CD14-positive monocyte (primary cell): ENCODE data around the gene LRRC49. TPM values are rescaled to one million over a fixed set of nuclear protein-coding genes. Genes with fewer than 3 reads are reported as not detected.

Experiments
- DNase-seq, 3 donors: peaks; one replicate each; pipeline ENCODE4 v3.0.0-alpha.2; 2011 to 2022
- H2AFZ ChIP-seq: 2 replicates; pipeline ENCODE4 v1.6.0; 2012; ENCODE audit warnings: mild to moderate bottlenecking, low read depth, low read length, inconsistent platforms; ENCODE audit not compliant: insufficient read depth, poor library complexity, severe bottlenecking
- H3K27ac ChIP-seq, 2 donors: 1 replicate in 1 of 2; 2 replicates in 1 of 2; pipeline ENCODE4 v1.5.1; 2012 to 2013; ENCODE audit warnings: low read length in 2 of 2, control low read depth in 1 of 2, inconsistent platforms in 1 of 2, low read depth in 1 of 2, mild to moderate bottlenecking in 1 of 2
- H3K27me3 ChIP-seq, 2 donors: one replicate each; pipeline versions ENCODE4 v1.6.0 to v1.6.1; 2011 to 2013; ENCODE audit warnings: low read length in 2 of 2; ENCODE audit not compliant: control insufficient read depth in 2 of 2, insufficient read depth in 2 of 2
- H3K36me3 ChIP-seq, 2 donors: replicated peaks in 1 of 2; 1 replicate in 1 of 2; 2 replicates in 1 of 2; pipeline versions ENCODE4 v1.5.1 to v1.6.1; 2012 to 2013; ENCODE audit warnings: low read length in 2 of 2, control low read depth in 1 of 2, inconsistent platforms in 1 of 2, mild to moderate bottlenecking in 1 of 2; ENCODE audit not compliant: insufficient read depth in 2 of 2, control insufficient read depth in 1 of 2
- H3K4me1 ChIP-seq, 2 donors: 1 replicate in 1 of 2; 2 replicates in 1 of 2; pipeline versions ENCODE4 v1.5.1 to v1.6.1; 2012 to 2013; ENCODE audit warnings: low read length in 2 of 2, control low read depth in 1 of 2, inconsistent platforms in 1 of 2, mild to moderate bottlenecking in 1 of 2, moderate library complexity in 1 of 2; ENCODE audit not compliant: insufficient read depth in 2 of 2, control insufficient read depth in 1 of 2
- H3K4me2 ChIP-seq: replicated peaks from 2 replicates; pipeline ENCODE3; 2012; ENCODE audit warnings: low read length, moderate library complexity, mild to moderate bottlenecking; ENCODE audit not compliant: poor library complexity, severe bottlenecking; ENCODE audit errors: extremely low read depth
- H3K4me3 ChIP-seq, 3 experiments: fragments of 200-600 bp in 1 of 3; sonication (generic) in 1 of 3; replicated peaks in 1 of 3; 1 replicate in 2 of 3; 2 replicates in 1 of 3; pipeline ENCODE4 v1.5.1; 2011 to 2013; ENCODE audit warnings: low read length in 3 of 3, mild to moderate bottlenecking in 3 of 3, control low read depth in 2 of 3, low read depth in 2 of 3, inconsistent platforms in 1 of 3, moderate library complexity in 1 of 3
- H3K79me2 ChIP-seq: 2 replicates; pipeline ENCODE4 v1.6.0; 2012; ENCODE audit warnings: mild to moderate bottlenecking, control low read depth, inconsistent platforms, low read length, moderate library complexity; ENCODE audit not compliant: insufficient read depth
- H3K9ac ChIP-seq: 2 replicates; pipeline ENCODE4 v1.6.0; 2017; ENCODE audit warnings: low read length, mild to moderate bottlenecking; ENCODE audit not compliant: insufficient read depth, poor library complexity, severe bottlenecking
- H3K9me3 ChIP-seq, 2 donors: replicated peaks in 1 of 2; 1 replicate in 1 of 2; 2 replicates in 1 of 2; pipeline versions ENCODE4 v1.5.1 to v1.6.1; 2012 to 2013; ENCODE audit warnings: low read length in 2 of 2, control low read depth in 1 of 2; ENCODE audit not compliant: control insufficient read depth in 1 of 2, insufficient read depth in 1 of 2
- H4K20me1 ChIP-seq: 2 replicates; pipeline ENCODE4 v1.6.0; 2012; ENCODE audit warnings: mild to moderate bottlenecking, low read length, control low read depth, moderate library complexity; ENCODE audit not compliant: insufficient read depth
- H3K27ac Mint-ChIP-seq, 7 donors: one replicate each; pipeline ENCODE4 v1.8.0; 2020; ENCODE audit warnings: mild to moderate bottlenecking in 7 of 7, mixed read lengths in 7 of 7, moderate library complexity in 6 of 7, inconsistent platforms in 2 of 7
- H3K27me3 Mint-ChIP-seq, 3 donors: one replicate each; pipeline ENCODE4 v1.8.0; 2021 to 2022; ENCODE audit warnings: low read depth in 3 of 3, mild to moderate bottlenecking in 3 of 3, mixed read lengths in 3 of 3, moderate library complexity in 3 of 3, inconsistent platforms in 1 of 3
- H3K36me3 Mint-ChIP-seq, 2 donors: one replicate each; pipeline ENCODE4 v1.8.0; 2020; ENCODE audit warnings: mixed read lengths in 2 of 2, inconsistent platforms in 1 of 2, mild to moderate bottlenecking in 1 of 2
- H3K4me1 Mint-ChIP-seq: one replicate; pipeline ENCODE4 v1.8.0; 2020; ENCODE audit warnings: mild to moderate bottlenecking, mixed read lengths
- H3K4me3 Mint-ChIP-seq, 2 donors: one replicate each; pipeline ENCODE4 v1.8.0; 2020; ENCODE audit warnings: mild to moderate bottlenecking in 2 of 2, mixed read lengths in 2 of 2, moderate library complexity in 1 of 2
- H3K9me3 Mint-ChIP-seq, 7 donors: one replicate each; pipeline ENCODE4 v1.8.0; 2020 to 2022; ENCODE audit warnings: mixed read lengths in 7 of 7, mild to moderate bottlenecking in 6 of 7, moderate library complexity in 6 of 7, inconsistent platforms in 2 of 7
- WGBS: methylation state at CpG from one replicate; pipeline ENCODE4 v1.1.5; 2013; ENCODE audit warnings: missing lambda C conversion rate; ENCODE audit not compliant: insufficient coverage; 5-methylcytosine and 5-hydroxymethylcytosine counted together
- intact Hi-C, 2 donors: fragments of 100-400 bp; cut with micrococcal nuclease; formaldehyde crosslinking; loops; one replicate each; pipeline versions ENCODE4 v1.15.0 to v1.15.1; 2023
- polyA plus RNA-seq, 3 donors: library from polyadenylated mRNA; depleted of rRNA in 1 of 3; unstranded in 2 of 3; stranded (reverse) in 1 of 3; fragments of 300-500 nt in 2 of 3; fragments of >200 nt in 1 of 3; fragmentation: Illumina TruSeq in 2 of 3; gene quantifications; 1 replicate in 2 of 3; 2 replicates in 1 of 3; pipeline ENCODE4 v1.2.3, GENCODE V29; 2012 to 2021
- TF ChIP-seq, protein P1 (sequence below): fragments of 200-600 bp; IDR thresholded peaks from one replicate; pipeline ENCODE4 v1.8.0; 2022; ENCODE audit warnings: antibody characterized with exemption, mild to moderate bottlenecking

Gene LRRC49
- polyA plus RNA-seq, 3 donors, result 0.08 to 0.51 (median 0.24) TPM

- H3K4me1 Mint-ChIP-seq, result peaks cover 4% of the 10 kb centered on the region
Measured at GRCh38 chr15:70852501-70853317, 39.9 kb upstream of the LRRC49 start.

DNA sequence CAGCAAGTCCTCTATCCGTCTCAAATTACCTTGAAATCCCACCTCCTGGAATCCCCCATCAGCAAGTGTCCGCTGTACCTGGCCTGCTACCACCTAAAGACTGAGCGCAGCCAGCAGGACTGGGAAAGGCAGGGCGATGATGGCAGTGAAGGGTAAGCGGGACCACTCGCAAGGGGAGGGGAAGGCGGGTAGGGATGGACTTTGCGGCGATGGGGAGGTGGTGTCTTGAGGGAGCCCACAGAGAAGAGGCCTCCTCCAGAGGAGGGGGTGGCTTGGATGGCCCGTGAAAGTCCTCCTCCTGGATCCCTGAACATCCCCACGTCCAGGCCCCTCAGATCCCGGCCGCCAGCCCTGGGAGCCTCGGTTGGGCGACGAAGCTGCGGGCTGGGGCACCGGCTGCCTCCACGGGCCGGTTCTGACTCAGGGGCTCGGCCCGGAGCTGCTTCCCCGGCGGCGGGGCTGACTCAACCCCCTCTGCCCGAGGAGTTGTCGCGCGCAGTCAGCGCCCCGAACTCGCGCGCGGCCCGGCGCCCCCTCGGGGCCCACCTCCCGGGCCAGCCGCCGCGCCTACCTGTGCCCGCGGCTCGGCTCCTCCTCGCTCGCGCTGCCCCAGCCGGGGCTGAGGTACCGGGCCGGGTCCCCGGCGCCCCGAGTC is 39.2 kb upstream of the LRRC49 start:
- TF ChIP-seq, protein P1, sequence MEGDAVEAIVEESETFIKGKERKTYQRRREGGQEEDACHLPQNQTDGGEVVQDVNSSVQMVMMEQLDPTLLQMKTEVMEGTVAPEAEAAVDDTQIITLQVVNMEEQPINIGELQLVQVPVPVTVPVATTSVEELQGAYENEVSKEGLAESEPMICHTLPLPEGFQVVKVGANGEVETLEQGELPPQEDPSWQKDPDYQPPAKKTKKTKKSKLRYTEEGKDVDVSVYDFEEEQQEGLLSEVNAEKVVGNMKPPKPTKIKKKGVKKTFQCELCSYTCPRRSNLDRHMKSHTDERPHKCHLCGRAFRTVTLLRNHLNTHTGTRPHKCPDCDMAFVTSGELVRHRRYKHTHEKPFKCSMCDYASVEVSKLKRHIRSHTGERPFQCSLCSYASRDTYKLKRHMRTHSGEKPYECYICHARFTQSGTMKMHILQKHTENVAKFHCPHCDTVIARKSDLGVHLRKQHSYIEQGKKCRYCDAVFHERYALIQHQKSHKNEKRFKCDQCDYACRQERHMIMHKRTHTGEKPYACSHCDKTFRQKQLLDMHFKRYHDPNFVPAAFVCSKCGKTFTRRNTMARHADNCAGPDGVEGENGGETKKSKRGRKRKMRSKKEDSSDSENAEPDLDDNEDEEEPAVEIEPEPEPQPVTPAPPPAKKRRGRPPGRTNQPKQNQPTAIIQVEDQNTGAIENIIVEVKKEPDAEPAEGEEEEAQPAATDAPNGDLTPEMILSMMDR, result no peak
- no peaks in the 10 kb centered on the region for H3K79me2 ChIP-seq
- peak in 1 of 3 donors; percentile 9 for DNase-seq
- H3K9ac ChIP-seq, result no peak overlapping the region
- H3K4me3 Mint-ChIP-seq, result peak overlapping the region in 1 of 2 donors; percentile 80
- peaks cover 4% of the 10 kb centered on the region for H3K4me1 Mint-ChIP-seq
- 7% methylated on average over 49 of the region's 54 CpGs for WGBS
- H3K4me2 ChIP-seq, result peak overlapping the region; percentile 60
- peaks cover 5 to 7% of the 10 kb centered on the region in 2 donors for H3K4me1 ChIP-seq
- H3K27ac Mint-ChIP-seq, result peak overlapping the region in 1 of 7 donors; percentile 8
- no peaks in the 10 kb centered on the region for H3K36me3 ChIP-seq
- H3K4me3 ChIP-seq, result peak overlapping the region in 1 of 3 experiments; percentile 32
- no peaks in the 10 kb centered on the region for H4K20me1 ChIP-seq
- H3K36me3 Mint-ChIP-seq, result peaks cover 4 to 6% of the 10 kb centered on the region in 2 donors
- no peak overlapping the region for H3K27ac ChIP-seq
- peaks cover 0 to 11% of the 10 kb centered on the region in 2 donors for H3K9me3 ChIP-seq
- intact Hi-C loops, result no loop called here
- H2AFZ ChIP-seq, result peak overlapping the region; percentile 46
- H3K9me3 Mint-ChIP-seq, result peaks cover 0 to 10% (median 2%) of the 10 kb centered on the region in 7 donors
- H3K27me3 Mint-ChIP-seq, result peaks cover 49 to 82% (median 64%) of the 10 kb centered on the region in 3 donors
- H3K27me3 ChIP-seq, result peaks cover 55 to 73% of the 10 kb centered on the region in 2 donors

More at GRCh38 chr15:70852501-70853317, 39.9 kb upstream of the LRRC49 start:
- Histone ChIP-seq H3K4me2 (no peak overlapping the region), H3K27me3 (peaks cover 58 to 71% of the 10 kb centered on the region in 2 donors), H3K4me3 (no peak overlapping the region), H3K4me1 (peaks cover 5 to 7% of the 10 kb centered on the region in 2 donors), H3K9ac (no peak overlapping the region), H3K79me2 (no peaks in the 10 kb centered on the region), H3K9me3 (peaks cover 0 to 11% of the 10 kb centered on the region in 2 donors), H3K27ac (no peak overlapping the region), H4K20me1 (no peaks in the 10 kb centered on the region), H2AFZ (no peak overlapping the region), H3K36me3 (no peaks in the 10 kb centered on the region)
- peaks cover 0 to 10% (median 2%) of the 10 kb centered on the region in 7 donors for H3K9me3 Mint-ChIP-seq
- no peak overlapping the region for H3K27ac Mint-ChIP-seq
- intact Hi-C loops, result no loop called here
- no peak for DNase-seq
- H3K27me3 Mint-ChIP-seq, result peaks cover 49 to 80% (median 65%) of the 10 kb centered on the region in 3 donors
- H3K4me3 Mint-ChIP-seq, result peak overlapping the region in 1 of 2 donors; percentile 69
- peaks cover 4 to 6% of the 10 kb centered on the region in 2 donors for H3K36me3 Mint-ChIP-seq
- TF ChIP-seq, protein P1, result no peak
- 90% methylated on average over 6 of the region's 11 CpGs for WGBS
